Suprapubic skin (tissue), 3 donors: ENCODE measurements around the gene CDC37.

Experiments
- POLR2A ChIP-seq, 2 donors: fragments of 450-650 bp; IDR thresholded peaks; one replicate each; pipeline ENCODE4 v1.6.1; 2017; ENCODE audit warnings: antibody characterized with exemption in 2 of 2, mild to moderate bottlenecking in 2 of 2, moderate library complexity in 2 of 2
- TF ChIP-seq, protein P1 (sequence below), 2 donors: fragments of 200-600 bp in 1 of 2; fragments of 450-650 bp in 1 of 2; sonication (generic) in 1 of 2; IDR thresholded peaks; one replicate each; pipeline ENCODE4 v1.5.1; 2016 to 2019; ENCODE audit warnings: antibody characterized with exemption in 2 of 2, mild to moderate bottlenecking in 1 of 2, moderate library complexity in 1 of 2

DNA sequence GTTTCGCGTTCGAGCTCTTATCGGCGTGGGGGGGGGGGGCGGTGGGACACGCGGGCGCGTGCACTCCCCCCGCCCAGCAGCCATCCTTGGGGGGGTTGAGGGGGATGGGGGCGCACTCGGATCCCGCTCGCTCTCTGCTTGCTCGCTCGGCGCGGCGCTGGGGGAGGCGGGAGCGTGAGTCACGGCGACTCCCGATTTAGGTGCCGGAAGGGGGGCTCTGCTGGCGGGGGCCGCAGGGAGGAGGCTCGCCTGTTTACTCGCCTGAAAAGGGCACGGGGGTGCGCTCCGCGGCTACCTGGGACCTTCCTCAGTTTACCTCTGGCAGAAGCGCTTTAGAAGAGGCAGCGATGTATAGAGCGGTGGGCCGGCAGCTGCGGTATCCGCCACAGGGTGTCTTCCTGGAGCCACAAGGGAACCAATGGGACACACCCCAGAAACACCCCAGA is 15.9 kb upstream of the CDC37 start:
- TF ChIP-seq, protein P1, sequence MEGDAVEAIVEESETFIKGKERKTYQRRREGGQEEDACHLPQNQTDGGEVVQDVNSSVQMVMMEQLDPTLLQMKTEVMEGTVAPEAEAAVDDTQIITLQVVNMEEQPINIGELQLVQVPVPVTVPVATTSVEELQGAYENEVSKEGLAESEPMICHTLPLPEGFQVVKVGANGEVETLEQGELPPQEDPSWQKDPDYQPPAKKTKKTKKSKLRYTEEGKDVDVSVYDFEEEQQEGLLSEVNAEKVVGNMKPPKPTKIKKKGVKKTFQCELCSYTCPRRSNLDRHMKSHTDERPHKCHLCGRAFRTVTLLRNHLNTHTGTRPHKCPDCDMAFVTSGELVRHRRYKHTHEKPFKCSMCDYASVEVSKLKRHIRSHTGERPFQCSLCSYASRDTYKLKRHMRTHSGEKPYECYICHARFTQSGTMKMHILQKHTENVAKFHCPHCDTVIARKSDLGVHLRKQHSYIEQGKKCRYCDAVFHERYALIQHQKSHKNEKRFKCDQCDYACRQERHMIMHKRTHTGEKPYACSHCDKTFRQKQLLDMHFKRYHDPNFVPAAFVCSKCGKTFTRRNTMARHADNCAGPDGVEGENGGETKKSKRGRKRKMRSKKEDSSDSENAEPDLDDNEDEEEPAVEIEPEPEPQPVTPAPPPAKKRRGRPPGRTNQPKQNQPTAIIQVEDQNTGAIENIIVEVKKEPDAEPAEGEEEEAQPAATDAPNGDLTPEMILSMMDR (IDR thresholded peaks at IDR 0.05): no peak
- TF ChIP-seq POLR2A (IDR thresholded peaks at IDR 0.05): no peak
